ENCODE measurements around the gene CTXN1. TPM values are rescaled to one million over a fixed set of nuclear protein-coding genes. Genes with fewer than 3 reads are reported as not detected.

Gene CTXN1
- total RNA-seq, 4 donors from 2014 or later: 0.66 to 0.94 (median 0.68) TPM; not detected in 1

- TF ChIP-seq CTCF (IDR thresholded peaks at IDR 0.05; ENCODE audit: low read depth): no peak
These were observed 16.4 kb downstream of the CTXN1 start for GRCh38 chr19:7909471-7910067.

- no peak for TF ChIP-seq CTCF (IDR thresholded peaks at IDR 0.05; ENCODE audit: low read depth)
These were observed 17.0 kb downstream of the CTXN1 start for GRCh38 chr19:7908742-7909461.

GRCh38 chr19:7908078-7908699 lies 17.7 kb downstream of the CTXN1 start:
- no peak for TF ChIP-seq CTCF (IDR thresholded peaks at IDR 0.05; ENCODE audit: low read depth)

- no peak for TF ChIP-seq CTCF (IDR thresholded peaks at IDR 0.05; ENCODE audit: low read depth)
These were observed 18.4 kb downstream of the CTXN1 start for GRCh38 chr19:7907544-7907943.

- no peak for TF ChIP-seq CTCF (IDR thresholded peaks at IDR 0.05; ENCODE audit: low read depth)
These were observed 18.8 kb downstream of the CTXN1 start for GRCh38 chr19:7907122-7907521.

- no peak for TF ChIP-seq CTCF (IDR thresholded peaks at IDR 0.05; ENCODE audit: low read depth)
These were observed 20.1 kb downstream of the CTXN1 start for GRCh38 chr19:7905859-7906258.

- TF ChIP-seq CTCF (IDR thresholded peaks at IDR 0.05; ENCODE audit: low read depth): no peak
These were observed 20.7 kb downstream of the CTXN1 start for GRCh38 chr19:7905268-7905667.
